ENCODE results near the gene ANKS1B.

ANKS1B gene

GRCh38 chr12:99522456-99522855 is 462.3 kb downstream of the ANKS1B start:
- Histone ChIP-seq H3K9me3 (ENCODE audit: control insufficient read depth in 2 of 2, low read length in 2 of 2) (peaks cover 0 to 3% of the 10 kb centered on the region in 2 donors), H3K9ac (ENCODE audit: low read depth in 1 of 2, low read length in 2 of 2) (no peak overlapping the region), H3K27me3 (ENCODE audit: control insufficient read depth in 2 of 2, insufficient read depth in 2 of 2, low read length in 2 of 2) (no peaks in the 10 kb centered on the region), H3K36me3 (ENCODE audit: control insufficient read depth in 2 of 2, insufficient read depth in 2 of 2, low read length in 2 of 2) (no peaks in the 10 kb centered on the region), H3K27ac (ENCODE audit: low read depth in 2 of 2, low read length in 2 of 2) (no peak overlapping the region), H3K4me1 (ENCODE audit: control insufficient read depth in 2 of 2, insufficient read depth in 2 of 2, low read length in 2 of 2) (no peaks in the 10 kb centered on the region), H3K4me3 (ENCODE audit: low read length in 2 of 2) (no peak overlapping the region)

DNA sequence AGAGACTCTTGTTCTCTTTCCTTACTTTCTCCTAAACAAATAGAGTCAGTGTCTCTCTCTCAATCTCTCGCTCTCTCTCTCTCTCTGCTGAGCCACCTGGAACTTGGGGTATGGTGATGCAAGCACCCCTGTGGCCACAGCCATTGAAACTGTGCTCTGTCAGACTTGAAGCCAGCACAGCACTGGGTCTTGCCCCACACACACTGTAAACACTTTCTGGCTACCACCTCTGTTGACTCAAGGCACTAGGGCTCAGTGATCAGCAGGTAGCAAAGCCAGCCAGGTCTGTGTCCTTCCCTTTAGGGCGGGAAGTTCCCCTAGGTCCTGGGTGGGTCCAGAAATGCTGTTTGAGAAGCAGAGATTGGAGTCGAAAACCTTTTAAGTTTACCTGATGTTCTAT is 463.1 kb downstream of the ANKS1B start:
- peaks cover 0 to 3% of the 10 kb centered on the region in 2 donors for H3K9me3 ChIP-seq (ENCODE audit: control insufficient read depth in 2 of 2, low read length in 2 of 2)
- H3K4me3 ChIP-seq (ENCODE audit: low read length in 2 of 2) = no peak overlapping the region
- H3K27me3 ChIP-seq (ENCODE audit: control insufficient read depth in 2 of 2, insufficient read depth in 2 of 2, low read length in 2 of 2) = no peaks in the 10 kb centered on the region
- no peak overlapping the region for H3K27ac ChIP-seq (ENCODE audit: low read depth in 2 of 2, low read length in 2 of 2)
- no peak overlapping the region for H3K9ac ChIP-seq (ENCODE audit: low read depth in 1 of 2, low read length in 2 of 2)
- no peaks in the 10 kb centered on the region for H3K4me1 ChIP-seq (ENCODE audit: control insufficient read depth in 2 of 2, insufficient read depth in 2 of 2, low read length in 2 of 2)
- H3K36me3 ChIP-seq (ENCODE audit: control insufficient read depth in 2 of 2, insufficient read depth in 2 of 2, low read length in 2 of 2) = no peaks in the 10 kb centered on the region

- Histone ChIP-seq H3K36me3 (ENCODE audit: control insufficient read depth in 2 of 2, insufficient read depth in 2 of 2, low read length in 2 of 2) (no peaks in the 10 kb centered on the region), H3K27ac (ENCODE audit: low read depth in 2 of 2, low read length in 2 of 2) (no peak overlapping the region), H3K9me3 (ENCODE audit: control insufficient read depth in 2 of 2, low read length in 2 of 2) (no peaks in the 10 kb centered on the region), H3K4me1 (ENCODE audit: control insufficient read depth in 2 of 2, insufficient read depth in 2 of 2, low read length in 2 of 2) (no peaks in the 10 kb centered on the region), H3K9ac (ENCODE audit: low read depth in 1 of 2, low read length in 2 of 2) (no peak overlapping the region), H3K27me3 (ENCODE audit: control insufficient read depth in 2 of 2, insufficient read depth in 2 of 2, low read length in 2 of 2) (no peaks in the 10 kb centered on the region), H3K4me3 (ENCODE audit: low read length in 2 of 2) (no peak overlapping the region)
Measured at GRCh38 chr12:99513066-99513465, 471.7 kb downstream of the ANKS1B start.

GRCh38 chr12:99505805-99506204 is 478.9 kb downstream of the ANKS1B start:
- H3K36me3 ChIP-seq (ENCODE audit: control insufficient read depth in 2 of 2, insufficient read depth in 2 of 2, low read length in 2 of 2) = no peaks in the 10 kb centered on the region
- no peak overlapping the region for H3K27ac ChIP-seq (ENCODE audit: low read depth in 2 of 2, low read length in 2 of 2)
- H3K4me1 ChIP-seq (ENCODE audit: control insufficient read depth in 2 of 2, insufficient read depth in 2 of 2, low read length in 2 of 2) = no peaks in the 10 kb centered on the region
- no peaks in the 10 kb centered on the region for H3K9me3 ChIP-seq (ENCODE audit: control insufficient read depth in 2 of 2, low read length in 2 of 2)
- no peaks in the 10 kb centered on the region for H3K27me3 ChIP-seq (ENCODE audit: control insufficient read depth in 2 of 2, insufficient read depth in 2 of 2, low read length in 2 of 2)
- H3K4me3 ChIP-seq (ENCODE audit: low read length in 2 of 2) = no peak overlapping the region
- no peak overlapping the region for H3K9ac ChIP-seq (ENCODE audit: low read depth in 1 of 2, low read length in 2 of 2)

DNA sequence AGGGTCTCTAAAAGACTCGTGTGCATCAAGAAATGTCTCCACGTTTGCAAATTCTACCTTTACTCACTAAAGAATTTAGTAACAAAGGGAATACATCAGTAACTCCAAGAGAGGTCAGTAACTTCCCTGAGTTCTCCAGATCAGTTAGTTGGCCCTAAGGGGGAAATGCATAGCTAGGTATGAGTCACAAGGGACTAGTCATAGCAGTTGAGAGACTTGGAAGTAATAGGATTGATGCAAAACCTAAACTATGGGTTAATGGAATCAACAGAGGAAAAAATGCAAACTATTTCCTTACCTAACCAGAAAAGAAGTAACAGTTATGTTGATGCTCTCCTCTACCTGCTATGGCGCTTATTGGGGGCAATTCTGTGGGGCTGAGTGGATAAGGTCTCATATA is 486.0 kb downstream of the ANKS1B start:
- Histone ChIP-seq H3K4me1 (ENCODE audit: control insufficient read depth in 2 of 2, insufficient read depth in 2 of 2, low read length in 2 of 2) (no peaks in the 10 kb centered on the region), H3K36me3 (ENCODE audit: control insufficient read depth in 2 of 2, insufficient read depth in 2 of 2, low read length in 2 of 2) (no peaks in the 10 kb centered on the region), H3K4me3 (ENCODE audit: low read length in 2 of 2) (no peak overlapping the region), H3K9me3 (ENCODE audit: control insufficient read depth in 2 of 2, low read length in 2 of 2) (peaks cover 0 to 3% of the 10 kb centered on the region in 2 donors), H3K27ac (ENCODE audit: low read depth in 2 of 2, low read length in 2 of 2) (no peak overlapping the region), H3K27me3 (ENCODE audit: control insufficient read depth in 2 of 2, insufficient read depth in 2 of 2, low read length in 2 of 2) (no peaks in the 10 kb centered on the region), H3K9ac (ENCODE audit: low read depth in 1 of 2, low read length in 2 of 2) (no peak overlapping the region)

DNA sequence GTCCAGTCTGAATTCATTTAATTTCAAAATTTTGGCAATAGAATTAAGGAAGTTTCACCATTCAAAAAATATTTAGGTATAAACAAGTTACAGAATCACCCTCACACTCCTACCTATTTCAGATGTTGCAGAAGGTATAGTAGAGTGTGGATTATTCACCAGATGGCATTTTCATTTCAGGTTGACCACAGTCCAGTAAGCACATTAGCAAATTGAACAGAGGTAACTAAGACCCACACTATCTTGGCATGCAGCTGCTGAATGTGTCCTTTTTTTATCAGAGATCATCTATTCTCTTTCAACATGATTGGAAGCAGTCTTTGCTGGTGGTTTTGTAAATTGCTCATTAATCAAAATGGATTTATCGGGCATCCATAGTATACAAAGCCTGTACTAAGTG is 488.9 kb downstream of the ANKS1B start:
- H3K36me3 ChIP-seq (ENCODE audit: control insufficient read depth in 2 of 2, insufficient read depth in 2 of 2, low read length in 2 of 2) = no peaks in the 10 kb centered on the region
- no peak overlapping the region for H3K27ac ChIP-seq (ENCODE audit: low read depth in 2 of 2, low read length in 2 of 2)
- peaks cover 0 to 3% of the 10 kb centered on the region in 2 donors for H3K9me3 ChIP-seq (ENCODE audit: control insufficient read depth in 2 of 2, low read length in 2 of 2)
- H3K27me3 ChIP-seq (ENCODE audit: control insufficient read depth in 2 of 2, insufficient read depth in 2 of 2, low read length in 2 of 2) = no peaks in the 10 kb centered on the region
- no peaks in the 10 kb centered on the region for H3K4me1 ChIP-seq (ENCODE audit: control insufficient read depth in 2 of 2, insufficient read depth in 2 of 2, low read length in 2 of 2)
- no peak overlapping the region for H3K9ac ChIP-seq (ENCODE audit: low read depth in 1 of 2, low read length in 2 of 2)
- no peak overlapping the region for H3K4me3 ChIP-seq (ENCODE audit: low read length in 2 of 2)

DNA sequence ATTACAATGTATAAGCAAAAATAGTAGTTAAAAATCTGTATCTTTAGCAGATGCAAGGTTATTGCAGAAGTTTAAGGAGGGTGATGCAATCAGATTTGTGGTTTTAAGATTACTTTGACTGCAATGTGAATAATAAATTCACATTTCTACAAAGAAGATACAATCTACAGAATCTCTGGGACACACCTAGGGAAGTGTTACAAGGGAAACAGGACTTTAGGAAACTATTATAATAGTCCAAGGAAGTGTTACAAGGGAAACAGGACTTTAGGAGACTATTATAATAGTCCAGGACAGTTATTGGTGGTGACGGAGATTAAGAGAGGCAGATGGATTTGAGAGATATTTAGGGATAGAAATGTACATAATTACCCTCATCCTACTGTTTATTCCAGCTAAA is 491.5 kb downstream of the ANKS1B start:
- H3K4me1 ChIP-seq (ENCODE audit: control insufficient read depth in 2 of 2, insufficient read depth in 2 of 2, low read length in 2 of 2) = no peaks in the 10 kb centered on the region
- H3K27me3 ChIP-seq (ENCODE audit: control insufficient read depth in 2 of 2, insufficient read depth in 2 of 2, low read length in 2 of 2) = no peaks in the 10 kb centered on the region
- H3K9ac ChIP-seq (ENCODE audit: low read depth in 1 of 2, low read length in 2 of 2) = no peak overlapping the region
- no peak overlapping the region for H3K27ac ChIP-seq (ENCODE audit: low read depth in 2 of 2, low read length in 2 of 2)
- no peaks in the 10 kb centered on the region for H3K36me3 ChIP-seq (ENCODE audit: control insufficient read depth in 2 of 2, insufficient read depth in 2 of 2, low read length in 2 of 2)
- H3K9me3 ChIP-seq (ENCODE audit: control insufficient read depth in 2 of 2, low read length in 2 of 2) = peaks cover 0 to 3% of the 10 kb centered on the region in 2 donors
- no peak overlapping the region for H3K4me3 ChIP-seq (ENCODE audit: low read length in 2 of 2)

- no peak overlapping the region for H3K9ac ChIP-seq (ENCODE audit: low read depth in 1 of 2, low read length in 2 of 2)
- H3K27ac ChIP-seq (ENCODE audit: low read depth in 2 of 2, low read length in 2 of 2) = no peak overlapping the region
- no peaks in the 10 kb centered on the region for H3K4me1 ChIP-seq (ENCODE audit: control insufficient read depth in 2 of 2, insufficient read depth in 2 of 2, low read length in 2 of 2)
- H3K4me3 ChIP-seq (ENCODE audit: low read length in 2 of 2) = no peak overlapping the region
- H3K36me3 ChIP-seq (ENCODE audit: control insufficient read depth in 2 of 2, insufficient read depth in 2 of 2, low read length in 2 of 2) = no peaks in the 10 kb centered on the region
- no peaks in the 10 kb centered on the region for H3K27me3 ChIP-seq (ENCODE audit: control insufficient read depth in 2 of 2, insufficient read depth in 2 of 2, low read length in 2 of 2)
- peaks cover 0 to 5% of the 10 kb centered on the region in 2 donors for H3K9me3 ChIP-seq (ENCODE audit: control insufficient read depth in 2 of 2, low read length in 2 of 2)
Measured at GRCh38 chr12:99486277-99486676, 498.5 kb downstream of the ANKS1B start.

DNA sequence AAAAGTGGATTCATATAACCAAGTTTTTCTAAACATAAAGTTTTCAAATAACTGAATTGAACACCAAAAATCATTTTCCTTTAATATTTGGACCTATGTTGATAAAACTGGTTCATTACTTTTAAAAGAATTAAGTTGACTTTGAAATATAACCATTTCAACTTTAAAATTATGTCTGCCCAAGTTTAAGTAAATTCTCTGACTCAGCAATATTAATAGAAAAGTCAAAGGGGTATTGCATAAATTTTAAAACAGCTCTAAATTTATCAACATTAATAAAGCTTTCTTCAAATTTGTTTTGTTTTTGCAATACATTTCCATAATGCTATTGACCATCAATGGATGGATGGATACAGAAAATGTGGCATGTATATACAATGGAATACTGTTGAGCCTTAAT is 505.6 kb downstream of the ANKS1B start:
- Histone ChIP-seq H3K4me1 (ENCODE audit: control insufficient read depth in 2 of 2, insufficient read depth in 2 of 2, low read length in 2 of 2) (no peaks in the 10 kb centered on the region), H3K4me3 (ENCODE audit: low read length in 2 of 2) (no peak overlapping the region), H3K9me3 (ENCODE audit: control insufficient read depth in 2 of 2, low read length in 2 of 2) (no peaks in the 10 kb centered on the region), H3K9ac (ENCODE audit: low read depth in 1 of 2, low read length in 2 of 2) (no peak overlapping the region), H3K27ac (ENCODE audit: low read depth in 2 of 2, low read length in 2 of 2) (no peak overlapping the region), H3K36me3 (ENCODE audit: control insufficient read depth in 2 of 2, insufficient read depth in 2 of 2, low read length in 2 of 2) (no peaks in the 10 kb centered on the region), H3K27me3 (ENCODE audit: control insufficient read depth in 2 of 2, insufficient read depth in 2 of 2, low read length in 2 of 2) (no peaks in the 10 kb centered on the region)

GRCh38 chr12:99476956-99477355 is 507.8 kb downstream of the ANKS1B start:
- H3K9ac ChIP-seq (ENCODE audit: low read depth in 1 of 2, low read length in 2 of 2) = no peak overlapping the region
- no peak overlapping the region for H3K27ac ChIP-seq (ENCODE audit: low read depth in 2 of 2, low read length in 2 of 2)

More at GRCh38 chr12:99476956-99477355, 507.8 kb downstream of the ANKS1B start:
- Histone ChIP-seq H3K9me3 (ENCODE audit: control insufficient read depth in 2 of 2, low read length in 2 of 2) (no peaks in the 10 kb centered on the region), H3K36me3 (ENCODE audit: control insufficient read depth in 2 of 2, insufficient read depth in 2 of 2, low read length in 2 of 2) (no peaks in the 10 kb centered on the region), H3K4me3 (ENCODE audit: low read length in 2 of 2) (no peak overlapping the region), H3K4me1 (ENCODE audit: control insufficient read depth in 2 of 2, insufficient read depth in 2 of 2, low read length in 2 of 2) (no peaks in the 10 kb centered on the region), H3K27me3 (ENCODE audit: control insufficient read depth in 2 of 2, insufficient read depth in 2 of 2, low read length in 2 of 2) (no peaks in the 10 kb centered on the region)

All from mucosa of rectum (tissue), 2 donors.